HG03520 (cell line): Measurements from ENCODE around the gene PHTF2.
"Not testable (repeated sequence)": the region's sequence is repeated elsewhere in the genome, so short reads cannot be mapped to it uniquely, and the experiment has no call there.

Experiments used
- ATAC-seq: cut with Tn5 transposase; IDR thresholded peaks from one replicate; pipeline ENCODE4 v1.9.1; 2021; ENCODE audit warnings: mild to moderate bottlenecking, moderate library complexity; ENCODE audit not compliant: unreplicated experiment

PHTF2 gene

DNA sequence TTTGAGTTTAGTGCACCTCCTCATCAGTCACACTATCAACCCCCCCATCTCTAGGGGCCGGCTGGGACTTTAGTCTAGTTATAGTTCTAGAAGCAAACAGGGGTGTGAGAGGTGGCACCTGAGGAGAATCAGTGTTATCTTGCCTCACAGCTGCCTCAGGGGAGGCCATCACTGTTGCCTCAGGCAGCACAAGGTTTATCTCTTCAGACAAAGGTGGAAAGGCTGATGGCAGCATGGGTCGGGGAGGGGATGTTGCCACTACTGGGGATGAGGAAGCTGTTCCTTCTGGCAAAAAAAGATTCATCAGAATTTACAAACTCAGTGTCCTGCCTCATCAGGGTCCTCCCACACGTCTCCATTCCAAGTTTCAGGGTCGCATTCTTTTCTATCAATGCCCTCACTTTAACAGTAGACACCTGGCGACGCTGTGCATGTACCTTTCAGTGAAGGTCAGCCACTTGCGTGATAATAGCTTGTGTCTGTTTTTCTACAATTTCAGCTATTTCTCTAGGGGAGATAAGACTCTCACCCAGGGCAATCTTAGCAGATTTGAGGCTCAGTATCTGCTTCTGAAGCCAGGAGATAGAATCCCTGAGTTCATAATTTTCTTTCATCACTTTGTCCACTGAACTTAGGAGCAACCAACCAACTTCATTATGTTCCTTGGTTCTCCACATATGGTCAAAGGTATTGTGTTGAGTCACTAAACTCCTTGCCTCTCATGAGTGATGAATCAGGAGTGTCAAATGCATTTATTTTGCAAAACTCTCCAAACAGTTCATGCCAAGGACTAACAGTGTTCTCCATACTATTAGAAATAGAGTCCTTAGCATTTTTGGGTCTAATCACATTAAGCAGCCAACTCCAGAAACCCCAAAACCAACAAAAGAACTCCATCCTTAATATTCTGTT, 75.1 kb downstream of the PHTF2 start:
- not testable (repeated sequence) for ATAC-seq

DNA sequence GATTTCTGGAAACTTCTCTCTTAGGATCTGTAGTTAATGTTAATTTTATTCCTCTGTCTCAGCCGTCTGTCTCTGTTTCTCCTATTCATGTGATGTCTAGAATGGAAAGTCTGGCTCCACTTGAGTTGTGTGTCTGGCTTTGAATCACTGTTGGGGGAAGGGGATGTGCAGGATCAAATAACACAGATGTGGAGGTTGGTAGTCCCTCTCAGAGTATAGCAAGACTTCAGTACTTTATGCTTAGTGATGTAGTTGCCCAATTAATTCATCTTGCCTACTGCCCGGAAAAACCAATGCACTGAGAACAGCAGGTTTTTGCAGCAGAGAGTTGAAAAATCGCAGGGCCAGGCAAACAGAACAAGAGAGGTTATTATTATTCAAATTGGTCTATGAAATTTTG, 79.2 kb downstream of the PHTF2 start:
- no peak for ATAC-seq

DNA sequence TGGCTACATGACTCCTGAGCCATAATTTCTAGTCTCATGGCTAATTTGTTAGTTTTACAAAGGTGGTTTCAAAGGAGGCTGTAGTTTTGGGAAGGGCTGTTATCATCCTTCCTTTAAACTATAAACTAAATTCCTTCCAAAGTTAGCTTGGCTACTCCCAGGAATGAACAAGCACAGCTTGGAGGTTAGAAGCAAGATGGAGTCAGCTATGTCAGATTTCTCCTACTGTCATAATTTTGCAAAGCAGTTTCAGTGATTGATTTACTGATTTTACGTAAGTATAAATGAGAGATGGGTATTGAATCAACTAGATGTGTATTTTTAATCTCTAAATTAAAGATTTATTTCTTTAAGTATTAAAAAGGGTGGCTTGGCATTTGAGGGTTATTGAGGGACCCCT, 79.9 kb downstream of the PHTF2 start:
- ATAC-seq, result no peak

DNA sequence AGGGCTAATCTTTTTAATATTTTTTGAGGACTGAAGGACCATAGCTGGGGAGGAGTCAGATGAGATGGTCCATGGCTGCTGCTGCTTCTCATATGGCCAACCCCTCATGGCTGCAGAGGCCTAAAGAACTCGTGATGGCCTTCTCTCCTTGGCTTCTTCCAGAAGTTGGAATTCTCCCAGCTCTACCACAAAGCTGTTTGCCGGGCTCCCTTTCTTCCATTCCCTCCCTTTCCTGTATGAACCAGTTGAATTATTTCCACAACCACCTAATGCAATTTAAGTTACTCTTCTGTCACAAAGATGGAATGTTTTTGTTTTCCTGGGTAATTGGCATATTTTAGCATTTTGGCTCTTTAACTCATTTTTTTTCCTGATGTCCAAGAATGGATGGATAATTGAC, 80.7 kb downstream of the PHTF2 start:
- ATAC-seq, result no peak

DNA sequence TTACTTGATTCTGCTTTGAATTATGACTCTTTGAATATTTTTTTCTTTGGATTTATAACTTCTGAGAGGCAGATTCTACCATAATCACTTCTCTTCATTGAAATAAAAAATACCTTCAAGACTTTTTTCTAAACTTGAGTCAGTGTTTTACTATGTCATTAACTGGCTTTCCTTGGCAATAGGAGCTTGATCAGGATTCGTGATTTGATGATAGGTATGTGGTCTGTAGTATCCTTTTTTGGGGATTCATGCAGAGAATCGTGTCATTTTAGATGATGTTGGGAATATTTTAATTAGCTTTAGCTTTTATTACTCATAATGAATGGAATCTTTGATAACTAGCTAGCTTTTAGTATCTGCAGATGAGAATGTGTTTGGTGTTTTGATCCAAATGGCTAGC, 83.3 kb downstream of the PHTF2 start:
- ATAC-seq, result no peak

DNA sequence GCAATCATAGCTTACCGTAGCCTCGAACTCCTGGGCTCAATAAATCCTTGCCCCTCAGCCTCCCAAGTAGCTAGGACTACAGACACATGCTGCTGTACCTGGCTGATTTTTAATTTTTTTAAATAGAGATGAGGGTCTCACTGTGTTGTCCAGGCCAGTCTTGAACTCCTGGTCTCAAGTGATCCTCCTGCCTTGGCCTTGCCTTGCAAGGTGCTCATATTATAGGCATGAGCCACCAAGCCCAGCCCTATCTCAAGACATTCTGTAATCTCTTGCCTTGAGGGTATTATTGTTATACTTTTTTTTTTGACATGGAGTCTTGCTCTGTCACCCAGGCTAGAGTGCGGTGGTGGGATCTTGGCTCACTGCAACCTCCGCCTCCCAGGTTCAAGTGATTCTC, 86.6 kb downstream of the PHTF2 start:
- no peak for ATAC-seq

DNA sequence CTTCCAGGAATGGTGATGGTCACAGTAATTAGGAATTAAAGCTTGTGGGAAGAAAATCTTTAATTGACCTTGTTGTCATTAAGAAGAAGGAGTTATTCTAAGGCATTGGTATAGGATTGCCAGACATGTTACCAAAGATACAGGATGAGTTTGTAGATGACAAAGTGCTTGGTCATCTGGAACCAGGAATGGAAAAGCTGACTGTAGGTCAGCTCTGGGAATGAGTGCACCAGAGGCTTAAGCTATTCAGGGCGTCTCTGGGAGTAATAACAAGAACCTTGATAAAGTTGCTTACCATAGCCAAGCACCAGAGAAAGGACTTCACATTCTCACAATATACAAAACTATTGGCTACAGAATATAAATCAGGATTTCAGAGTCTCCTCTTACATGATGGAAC, 89.0 kb downstream of the PHTF2 start:
- ATAC-seq, result no peak

DNA sequence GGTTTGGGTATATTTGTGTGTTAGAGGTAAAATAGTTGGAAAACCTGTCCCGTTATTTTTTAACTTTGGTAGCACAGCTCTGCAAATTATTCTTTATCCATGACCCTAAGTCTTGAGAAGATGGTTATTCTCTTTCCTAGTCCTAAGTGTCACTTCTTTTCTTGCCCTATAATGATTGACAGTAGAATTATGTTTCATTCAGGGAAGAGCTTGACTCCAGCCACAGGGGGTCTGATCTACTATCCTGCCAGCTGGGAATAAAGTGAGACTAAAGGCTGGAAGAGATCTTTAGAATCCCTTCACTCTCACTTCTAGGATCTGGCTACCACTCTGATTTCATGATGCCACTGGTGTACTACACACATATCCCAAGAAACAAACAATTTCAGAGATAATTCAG, 90.4 kb downstream of the PHTF2 start:
- ATAC-seq, result no peak

DNA sequence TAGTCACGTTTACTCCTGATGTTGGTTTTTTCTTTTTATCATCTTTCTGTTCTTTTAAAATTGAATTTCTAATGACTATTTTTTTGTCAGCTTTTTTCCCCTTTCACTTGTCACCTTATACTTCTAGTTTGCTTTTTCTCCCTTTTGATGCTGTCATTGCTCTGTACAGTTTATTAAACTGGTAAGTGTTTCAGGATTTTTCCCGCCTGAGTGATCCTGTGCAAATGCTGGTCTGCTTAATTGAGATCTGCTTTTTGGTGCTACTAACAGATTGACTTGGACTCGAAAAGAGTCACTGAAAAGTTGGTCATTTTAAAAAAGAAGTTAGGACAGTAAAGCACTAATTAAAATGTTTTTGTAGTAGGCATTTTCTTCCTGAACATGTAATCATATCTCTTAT, 95.2 kb downstream of the PHTF2 start:
- ATAC-seq, result no peak

DNA sequence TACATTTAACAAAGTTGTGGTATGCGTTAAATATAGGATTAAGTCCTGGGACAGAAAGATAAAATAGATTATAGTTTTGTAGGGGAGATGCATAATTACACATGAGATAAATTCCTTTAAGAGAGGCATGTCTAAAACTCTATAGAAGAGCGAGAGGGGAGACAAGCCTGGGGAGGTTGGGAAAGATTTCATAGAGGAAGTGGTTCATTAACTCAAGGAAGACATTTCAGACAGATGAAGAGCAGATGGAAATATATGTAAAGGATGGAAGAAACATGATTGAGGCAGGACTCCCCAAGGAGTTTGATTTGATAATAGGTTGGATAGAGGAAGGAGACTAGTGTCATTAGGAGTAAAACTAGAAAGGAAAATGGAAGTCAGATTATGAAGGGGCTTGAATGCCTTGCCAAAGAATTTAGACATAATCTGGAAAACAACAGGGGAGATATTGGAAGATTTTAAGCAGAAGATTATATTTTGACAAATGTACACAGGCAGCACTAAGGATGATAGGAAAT, 96.1 kb downstream of the PHTF2 start:
- no peak for ATAC-seq

DNA sequence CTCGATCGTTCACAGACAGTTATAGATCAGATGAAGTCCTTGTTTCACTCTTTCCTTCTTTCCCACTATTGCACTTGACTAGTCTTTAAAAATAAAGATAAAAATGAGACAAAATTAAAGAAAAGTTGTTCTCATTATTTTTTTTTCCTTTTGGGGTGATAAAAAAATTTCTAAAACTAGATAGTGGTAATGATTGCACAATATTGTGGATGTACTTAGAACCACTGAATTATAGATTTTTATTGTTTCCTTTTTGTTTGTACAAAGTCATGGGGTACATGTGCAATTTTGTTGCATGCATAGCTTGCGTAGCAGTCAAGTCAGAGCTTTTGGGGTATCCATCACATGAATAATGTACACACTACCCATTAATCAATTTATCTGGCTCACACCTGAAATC, 97.3 kb downstream of the PHTF2 start:
- ATAC-seq, result no peak

DNA sequence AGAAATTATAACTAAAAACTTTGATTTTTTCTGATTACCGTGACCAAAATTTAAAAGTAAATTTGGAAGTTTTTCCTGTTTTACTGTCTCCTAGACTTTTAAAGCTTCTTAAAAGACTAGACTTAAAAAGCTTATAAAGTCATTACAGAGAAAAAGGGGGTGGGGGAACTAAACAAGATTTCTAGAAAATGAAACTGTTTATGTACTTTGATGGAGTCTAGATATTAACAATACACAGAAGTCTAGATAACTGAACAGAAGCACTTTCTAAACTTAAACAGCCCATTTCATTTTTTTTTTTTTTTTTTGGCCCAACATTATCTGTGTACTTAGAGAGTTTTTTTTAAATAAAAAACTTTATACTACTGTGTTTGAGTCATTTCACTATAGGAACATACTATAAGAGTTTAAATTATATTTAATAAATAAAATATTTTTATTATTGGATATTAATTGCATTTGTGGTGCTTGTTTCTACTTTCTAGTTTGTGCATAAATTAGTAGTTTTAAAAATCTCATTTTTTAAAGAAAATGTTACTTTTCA, 98.5 kb downstream of the PHTF2 start:
- no peak for ATAC-seq

DNA sequence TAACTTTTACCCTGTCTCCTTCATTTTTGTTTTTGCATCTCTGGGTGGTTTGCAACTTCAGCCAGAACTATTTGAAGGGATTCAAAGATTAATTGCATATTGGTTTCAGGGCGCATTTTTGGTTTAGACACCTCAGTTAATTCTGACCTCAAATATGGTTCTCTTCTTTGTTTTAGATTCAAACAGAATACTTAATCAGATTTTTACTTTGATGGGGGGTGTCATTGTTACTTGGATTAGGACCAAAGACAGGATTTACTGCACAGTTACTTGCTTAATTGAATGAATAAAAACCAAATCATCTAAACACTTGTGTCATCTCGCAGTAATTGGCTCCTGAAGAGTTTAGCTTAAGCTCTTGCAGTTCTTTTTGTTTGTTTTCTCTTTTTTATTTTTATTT, 100.9 kb downstream of the PHTF2 start:
- ATAC-seq, result no peak

DNA sequence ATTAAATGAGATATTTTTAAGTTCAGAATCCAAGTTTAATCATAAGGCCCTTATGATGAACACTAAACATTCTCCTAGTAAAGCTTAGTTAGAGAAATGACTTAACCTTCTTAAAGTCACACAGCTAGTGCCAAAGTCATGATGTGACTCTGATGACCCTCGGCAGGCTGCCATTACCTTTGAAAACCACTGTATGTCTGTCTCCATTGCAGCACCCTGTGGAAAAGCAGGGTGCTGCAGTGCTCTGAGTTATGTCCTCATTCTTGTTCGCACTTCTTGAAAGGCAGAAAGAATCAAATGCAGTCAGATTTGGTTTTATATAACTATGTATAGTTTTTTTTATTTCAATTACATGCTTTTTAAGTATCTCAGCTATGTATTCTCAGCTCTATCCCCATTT, 105.0 kb downstream of the PHTF2 start:
- no peak for ATAC-seq

DNA sequence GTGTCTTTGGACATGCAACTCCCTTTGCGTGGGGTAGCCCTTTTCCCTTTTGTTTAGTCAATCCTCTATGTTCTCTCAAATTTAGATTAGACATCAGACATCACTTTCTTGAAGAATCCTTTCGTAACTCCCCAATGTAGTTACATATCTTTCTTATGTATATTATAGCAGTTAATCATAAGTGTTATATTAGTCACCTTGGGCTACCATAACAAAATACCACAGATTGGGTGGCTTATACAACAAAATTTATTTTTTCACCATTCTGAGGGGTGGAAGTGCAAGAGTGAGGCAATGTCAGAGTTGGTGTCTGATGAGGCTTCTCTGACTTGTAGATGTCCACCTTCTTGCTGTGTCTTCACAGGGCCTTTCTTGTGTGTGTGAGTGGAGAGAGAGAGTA, 105.7 kb downstream of the PHTF2 start:
- ATAC-seq, result no peak

DNA sequence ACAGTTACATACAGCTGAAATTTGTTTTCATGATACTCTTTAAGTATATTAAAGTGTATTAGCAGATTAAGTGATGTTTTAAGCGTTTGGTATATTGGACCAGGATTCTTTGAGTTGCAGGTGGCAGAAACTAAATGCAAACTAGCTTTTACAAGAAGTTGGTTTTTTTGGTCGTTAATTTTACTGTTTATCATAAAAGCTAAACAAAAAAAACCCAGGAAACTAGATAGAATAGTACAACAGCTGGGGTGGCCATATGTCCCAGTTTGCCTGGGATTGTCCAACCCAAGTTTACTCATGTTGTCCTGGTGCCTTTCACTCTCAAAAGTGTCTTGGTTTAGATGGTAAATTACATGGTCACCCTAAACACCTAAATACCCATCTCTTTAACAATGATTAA, 108.7 kb downstream of the PHTF2 start:
- no peak for ATAC-seq

DNA sequence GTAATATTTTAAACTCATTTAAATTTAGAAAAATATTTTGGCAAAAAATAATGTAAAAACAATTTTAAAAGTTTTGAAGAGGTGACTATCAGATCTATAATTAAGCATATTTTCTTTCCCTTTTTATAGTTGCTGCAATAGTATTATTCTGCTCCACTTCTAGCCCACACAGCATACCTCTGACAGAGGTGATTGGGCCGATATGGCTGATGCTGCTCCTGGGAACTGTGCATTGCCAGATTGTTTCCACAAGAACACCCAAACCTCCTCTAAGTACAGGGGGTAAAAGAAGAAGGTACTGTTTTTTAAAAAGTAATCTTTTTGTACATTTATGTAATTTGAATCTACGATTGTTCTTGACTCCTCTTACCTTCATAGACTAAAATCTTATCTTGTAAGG, 110.1 kb downstream of the PHTF2 start:
- ATAC-seq, result no peak

DNA sequence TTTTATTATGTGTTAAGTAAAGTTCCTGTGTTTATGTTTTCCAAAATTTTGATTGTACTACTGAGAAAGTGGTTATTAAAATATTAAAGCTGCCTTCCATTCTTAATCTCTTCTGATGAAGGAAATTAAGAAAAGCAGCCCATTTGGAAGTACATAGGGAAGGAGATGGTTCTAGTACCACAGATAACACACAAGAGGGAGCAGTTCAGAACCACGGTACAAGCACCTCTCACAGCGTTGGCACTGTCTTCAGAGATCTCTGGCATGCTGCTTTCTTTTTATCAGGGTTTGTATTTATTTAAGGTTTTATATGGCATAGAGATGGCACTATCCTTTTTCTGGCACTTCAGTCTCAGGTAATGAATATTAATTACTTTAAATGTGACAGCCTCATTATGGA, 111.6 kb downstream of the PHTF2 start:
- no peak for ATAC-seq

DNA sequence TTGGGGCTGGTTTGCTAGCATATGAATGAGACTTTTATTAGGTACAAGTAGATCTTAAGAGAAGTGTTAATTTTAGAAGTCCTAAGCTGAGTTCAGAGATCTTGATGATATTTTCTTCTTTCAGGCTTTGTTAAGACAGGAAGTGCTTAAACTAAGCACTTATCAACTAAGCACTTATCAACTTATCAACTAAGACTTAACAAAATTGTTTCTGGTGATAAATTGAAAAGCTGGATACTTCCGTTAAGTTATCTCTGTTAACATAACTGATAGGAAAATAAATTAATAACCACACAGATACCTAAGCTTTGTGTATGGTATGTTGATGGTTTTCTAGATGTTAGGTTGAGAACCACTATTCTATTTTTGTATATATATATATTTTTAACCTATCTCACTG, 113.7 kb downstream of the PHTF2 start:
- no peak for ATAC-seq

DNA sequence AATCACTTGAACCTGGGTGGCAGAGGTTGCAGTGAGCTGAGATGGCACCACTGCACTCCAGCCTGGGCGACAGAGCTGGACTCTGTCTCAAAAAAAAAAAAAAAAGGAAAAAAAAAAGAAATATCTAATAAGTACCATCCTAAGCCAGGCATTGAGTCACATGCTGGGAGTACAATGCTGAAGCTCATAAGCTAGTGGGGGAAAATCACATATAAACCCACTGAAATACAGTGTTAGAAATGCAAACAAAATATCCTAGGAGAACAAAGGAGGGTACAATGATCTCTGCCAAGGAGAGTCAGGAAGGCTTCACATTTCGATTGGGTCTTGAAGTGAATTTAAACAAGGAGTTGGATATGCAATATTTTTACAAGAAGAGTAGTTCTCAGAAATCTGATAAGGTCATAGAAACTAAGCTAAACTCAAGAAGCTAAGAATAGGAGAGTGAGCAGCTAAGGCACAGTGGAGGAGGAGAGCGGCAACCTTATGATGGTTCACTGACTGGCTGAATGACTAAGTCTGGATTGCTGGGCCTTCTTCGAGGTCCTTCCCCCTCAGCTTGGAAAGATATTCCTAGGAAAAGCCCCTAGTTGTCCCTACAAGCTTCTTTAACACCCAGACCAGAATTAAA, 115.5 kb downstream of the PHTF2 start:
- ATAC-seq, result no peak

DNA sequence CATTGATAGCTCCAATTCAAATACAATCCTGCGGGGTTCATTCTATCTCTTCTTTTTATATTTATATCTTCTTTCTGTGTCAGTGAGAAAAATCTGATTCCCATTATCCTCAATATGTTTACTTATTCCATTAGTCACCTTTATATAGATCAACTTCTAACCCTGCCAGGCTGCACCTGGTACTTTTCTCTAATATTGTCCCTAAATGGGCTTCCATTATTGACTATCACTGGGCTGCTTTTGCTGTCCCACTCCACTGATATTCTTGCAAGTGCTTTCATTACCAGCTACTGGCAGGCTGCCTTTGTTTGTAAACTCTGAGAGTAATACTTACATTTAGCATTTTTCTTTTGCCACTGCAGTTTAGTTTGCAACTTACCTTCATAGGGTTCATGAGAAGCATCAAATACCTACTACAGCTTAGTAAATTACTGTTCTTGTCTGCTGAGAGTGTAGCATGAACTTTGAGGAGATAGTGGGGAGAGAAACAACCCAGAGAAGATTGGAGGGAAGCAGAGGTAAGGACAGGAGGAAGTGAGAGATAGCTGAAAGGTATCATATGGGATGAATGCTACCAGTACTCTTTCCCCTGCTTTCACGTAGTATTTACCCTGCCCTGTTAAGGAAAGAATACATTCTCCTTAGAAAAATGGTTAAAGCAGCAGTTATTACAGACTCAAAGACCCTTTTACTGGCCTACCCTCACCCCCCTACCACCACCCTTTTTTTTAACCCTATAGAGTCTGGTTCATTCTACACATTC, 119.1 kb downstream of the PHTF2 start:
- ATAC-seq, result no peak
